Measurements from ENCODE around the gene DAPK2.

The DAPK2 gene

GRCh38 chr15:64070965-64071851, 24.9 kb upstream of the DAPK2 start:
- H3K27ac ChIP-seq = peak overlapping the region; percentile 43
- in situ Hi-C loops (cut with HindIII; ENCODE audit: low pct_ligation_motif_present, low sequenced_read_pairs) = no loop called here
- no peak for TF ChIP-seq CTCF (IDR thresholded peaks at IDR 0.05; ENCODE audit: low read depth, low read length, missing control alignments)
- no peak overlapping the region for H3K4me3 ChIP-seq (ENCODE audit: low read depth, low read length)
- H3K27me3 ChIP-seq (replicated peaks) = no peaks in the 10 kb centered on the region
- DNase-seq = peak; percentile 86
- no peaks in the 10 kb centered on the region for H3K36me3 ChIP-seq (replicated peaks)

- no peak overlapping the region for H3K27ac ChIP-seq
- in situ Hi-C loops (cut with HindIII; ENCODE audit: low pct_ligation_motif_present, low sequenced_read_pairs) = no loop called here
Measured at GRCh38 chr15:64070106-64070505, 23.8 kb upstream of the DAPK2 start.

GRCh38 chr15:64068133-64068532, 21.8 kb upstream of the DAPK2 start:
- TF ChIP-seq CTCF (IDR thresholded peaks at IDR 0.05; ENCODE audit: low read depth, low read length, missing control alignments) = no peak
- Histone ChIP-seq H3K27me3 (replicated peaks) (no peaks in the 10 kb centered on the region), H3K27ac (no peak overlapping the region), H3K36me3 (replicated peaks) (no peaks in the 10 kb centered on the region), H3K4me3 (ENCODE audit: low read depth, low read length) (no peak overlapping the region)
- no peak for DNase-seq
- in situ Hi-C loops (cut with HindIII; ENCODE audit: low pct_ligation_motif_present, low sequenced_read_pairs) = no loop called here

More at GRCh38 chr15:64070106-64070505, 23.8 kb upstream of the DAPK2 start:
- H3K4me3 ChIP-seq (ENCODE audit: low read depth, low read length) = no peak overlapping the region
- no peaks in the 10 kb centered on the region for H3K36me3 ChIP-seq (replicated peaks)
- DNase-seq = no peak
- no peak for TF ChIP-seq CTCF (IDR thresholded peaks at IDR 0.05; ENCODE audit: low read depth, low read length, missing control alignments)
- H3K27me3 ChIP-seq (replicated peaks) = no peaks in the 10 kb centered on the region

GRCh38 chr15:64067564-64068030, 21.3 kb upstream of the DAPK2 start:
- no peaks in the 10 kb centered on the region for H3K36me3 ChIP-seq (replicated peaks)
- peak; percentile 77 for TF ChIP-seq CTCF (IDR thresholded peaks at IDR 0.05; ENCODE audit: low read depth, low read length, missing control alignments)
- no peaks in the 10 kb centered on the region for H3K27me3 ChIP-seq (replicated peaks)
- no peak overlapping the region for H3K4me3 ChIP-seq (ENCODE audit: low read depth, low read length)
- peak; percentile 60 for DNase-seq
- H3K27ac ChIP-seq = no peak overlapping the region
- in situ Hi-C loops (cut with HindIII; ENCODE audit: low pct_ligation_motif_present, low sequenced_read_pairs) = no loop called here

- H3K4me3 ChIP-seq (ENCODE audit: low read depth, low read length) = no peak overlapping the region
- no peaks in the 10 kb centered on the region for H3K36me3 ChIP-seq (replicated peaks)
- DNase-seq = no peak
- in situ Hi-C loops (cut with HindIII; ENCODE audit: low pct_ligation_motif_present, low sequenced_read_pairs) = no loop called here
- TF ChIP-seq CTCF (IDR thresholded peaks at IDR 0.05; ENCODE audit: low read depth, low read length, missing control alignments) = no peak
- H3K27ac ChIP-seq = no peak overlapping the region
- H3K27me3 ChIP-seq (replicated peaks) = no peaks in the 10 kb centered on the region
Measured at GRCh38 chr15:64066451-64066850, 20.2 kb upstream of the DAPK2 start.

Data from brain microvascular endothelial cell (primary cell).